GM19035 (cell line): Measurements from ENCODE around the gene FOXP2.
"Not testable (repeated sequence)": the region's sequence is repeated elsewhere in the genome, so short reads cannot be mapped to it uniquely, and the experiment has no call there.

ENCODE experiments used
- ATAC-seq: cut with Tn5 transposase; IDR thresholded peaks from one replicate; pipeline ENCODE4 v1.9.1; 2021; ENCODE audit not compliant: unreplicated experiment

Gene FOXP2

GRCh38 chr7:114575098-114575497 is 160.5 kb downstream of the FOXP2 start:
- no peak for ATAC-seq

DNA sequence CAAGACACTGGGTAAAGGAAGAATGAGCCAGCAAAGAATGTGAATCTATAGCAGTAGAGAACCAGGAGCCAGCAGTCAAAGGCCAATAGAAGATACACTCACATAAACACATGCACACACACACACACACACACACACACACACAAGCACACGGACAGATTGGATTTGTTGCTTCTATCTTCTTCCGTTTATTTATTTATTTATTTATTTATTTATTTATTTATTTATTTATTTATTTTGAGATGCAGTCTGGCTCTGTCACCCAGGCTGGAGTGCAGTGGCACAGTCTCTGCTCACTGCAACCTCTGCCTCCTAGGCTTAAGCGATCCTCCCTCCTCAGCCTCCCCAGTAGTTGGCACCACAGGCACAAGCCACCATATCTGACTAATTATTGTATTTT is 166.3 kb downstream of the FOXP2 start:
- not testable (repeated sequence) for ATAC-seq

- no peak for ATAC-seq
Observed at GRCh38 chr7:114588506-114588905, 173.9 kb downstream of the FOXP2 start.

- no peak for ATAC-seq
Observed at GRCh38 chr7:114589436-114589835, 174.8 kb downstream of the FOXP2 start.

- no peak for ATAC-seq
Observed at GRCh38 chr7:114590298-114590697, 175.7 kb downstream of the FOXP2 start.

- ATAC-seq, result no peak
Observed at GRCh38 chr7:114598946-114599345, 184.3 kb downstream of the FOXP2 start.

DNA sequence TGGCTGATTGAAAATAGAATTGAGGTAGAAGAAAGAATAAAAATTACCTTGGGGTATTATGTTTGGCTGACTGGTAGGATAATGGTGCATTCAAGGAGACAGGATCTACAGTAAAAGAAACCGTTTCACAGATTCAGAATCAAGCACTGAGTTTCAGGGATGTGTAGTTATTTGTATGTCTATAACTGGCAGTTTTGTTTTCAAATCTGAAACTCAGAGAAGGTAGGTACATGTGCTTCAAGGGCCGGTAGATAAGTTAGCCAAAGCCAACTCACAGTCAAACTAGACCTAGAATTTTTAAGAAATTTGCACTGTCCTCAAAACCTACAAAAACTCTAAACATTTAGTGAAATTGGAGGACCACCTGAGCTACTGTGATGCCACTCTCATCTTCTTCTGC is 191.5 kb downstream of the FOXP2 start:
- no peak for ATAC-seq

DNA sequence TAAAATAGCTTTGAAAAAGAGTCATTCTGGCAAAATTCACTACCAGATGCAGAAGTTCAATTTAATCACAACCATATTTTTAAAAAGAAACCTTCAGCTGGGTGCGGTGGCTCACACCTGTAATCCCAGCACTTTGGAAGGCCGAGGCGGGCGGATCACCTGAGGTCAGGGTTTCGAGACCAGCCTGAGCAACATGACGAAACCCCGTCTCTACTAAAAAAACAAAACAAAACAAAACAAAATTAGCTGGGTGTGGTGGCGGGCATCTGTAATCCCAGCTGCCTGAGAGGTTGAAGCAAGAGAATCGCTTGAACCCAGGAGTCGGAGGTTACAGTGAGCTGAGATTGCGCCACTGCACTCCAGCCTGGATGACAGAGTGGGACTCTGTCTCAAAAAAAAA is 194.2 kb downstream of the FOXP2 start:
- not testable (repeated sequence) for ATAC-seq

GRCh38 chr7:114620208-114620607 is 205.6 kb downstream of the FOXP2 start:
- no peak for ATAC-seq

DNA sequence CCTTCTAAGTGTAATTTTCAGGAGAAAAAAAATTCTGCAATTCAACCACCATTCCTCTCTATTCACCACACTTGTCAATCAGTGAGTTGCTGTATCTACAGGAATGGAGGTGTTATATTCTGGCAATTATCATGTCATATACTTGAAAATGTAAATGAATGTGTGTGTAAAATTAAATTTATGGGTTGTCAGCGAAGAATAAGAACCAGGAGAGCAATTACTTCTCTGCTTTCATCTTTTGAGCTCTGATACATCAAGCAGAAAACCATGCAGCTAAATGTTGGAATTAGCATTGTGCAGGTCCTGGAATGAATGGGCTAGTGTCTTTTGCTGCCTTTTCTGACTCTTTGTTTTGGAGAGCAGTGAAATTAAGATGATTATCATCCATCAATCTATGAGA is 207.6 kb downstream of the FOXP2 start:
- ATAC-seq, result no peak

GRCh38 chr7:114623146-114623545 is 208.5 kb downstream of the FOXP2 start:
- no peak for ATAC-seq

GRCh38 chr7:114627231-114627630 is 212.6 kb downstream of the FOXP2 start:
- ATAC-seq, result no peak

DNA sequence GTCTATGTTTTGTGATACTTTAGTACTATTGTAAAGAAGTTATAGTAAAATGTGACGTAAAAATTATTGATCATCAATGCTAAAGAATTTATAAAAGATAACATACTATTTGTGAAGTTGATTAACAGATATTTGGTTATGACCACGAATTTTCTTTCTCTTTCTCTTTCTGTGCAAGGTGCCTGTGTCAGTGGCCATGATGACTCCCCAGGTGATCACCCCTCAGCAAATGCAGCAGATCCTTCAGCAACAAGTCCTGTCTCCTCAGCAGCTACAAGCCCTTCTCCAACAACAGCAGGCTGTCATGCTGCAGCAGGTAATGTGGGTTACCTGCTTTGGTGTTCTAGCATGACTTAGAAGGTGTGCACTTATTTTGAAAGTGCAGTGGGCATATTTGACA is 213.7 kb downstream of the FOXP2 start:
- ATAC-seq, result no peak

- ATAC-seq, result no peak
Observed at GRCh38 chr7:114629762-114630161, 215.1 kb downstream of the FOXP2 start.

GRCh38 chr7:114630201-114630990 is 215.8 kb downstream of the FOXP2 start:
- no peak for ATAC-seq

DNA sequence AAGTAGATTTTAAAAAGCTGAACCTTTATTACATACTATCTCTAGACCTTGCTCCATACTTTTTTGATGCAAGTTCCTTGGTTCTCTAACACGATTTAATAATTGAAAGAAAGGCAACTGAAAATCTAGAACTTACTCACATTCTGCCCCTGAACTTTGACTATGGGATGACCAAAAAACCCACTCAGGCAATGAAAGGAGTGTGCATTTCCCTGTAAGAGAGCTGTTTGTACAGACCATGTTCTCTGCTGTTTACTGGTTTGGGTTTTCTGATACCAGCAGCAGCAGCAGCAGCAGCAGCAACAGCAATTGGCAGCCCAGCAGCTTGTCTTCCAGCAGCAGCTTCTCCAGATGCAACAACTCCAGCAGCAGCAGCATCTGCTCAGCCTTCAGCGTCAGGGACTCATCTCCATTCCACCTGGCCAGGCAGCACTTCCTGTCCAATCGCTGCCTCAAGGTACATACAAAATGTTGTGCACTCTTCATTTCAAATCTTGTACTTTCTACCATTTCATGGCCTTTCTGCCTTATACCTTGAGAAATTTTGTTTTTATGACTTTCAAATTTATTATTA is 216.7 kb downstream of the FOXP2 start:
- no peak for ATAC-seq

GRCh38 chr7:114639451-114639850 is 224.8 kb downstream of the FOXP2 start:
- no peak for ATAC-seq

- no peak for ATAC-seq
Observed at GRCh38 chr7:114644455-114644854, 229.8 kb downstream of the FOXP2 start.

DNA sequence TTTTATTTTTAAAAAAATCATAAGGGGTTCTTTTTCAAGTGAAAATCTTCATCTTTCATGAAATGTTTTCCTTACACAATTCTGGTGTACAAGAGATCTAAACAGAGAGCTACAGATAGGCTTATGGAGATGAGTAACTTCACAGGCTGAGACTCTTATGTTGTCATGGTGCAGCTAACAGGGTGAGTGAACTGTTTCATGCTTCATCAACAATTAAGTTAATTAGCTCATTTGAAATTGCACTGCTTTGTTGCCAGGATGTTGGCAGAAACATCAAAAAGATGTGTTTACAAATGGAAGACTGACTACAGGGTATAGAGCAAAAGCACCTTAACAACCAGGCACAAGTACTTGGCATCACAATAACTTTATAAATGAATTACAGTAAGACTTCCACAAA is 230.8 kb downstream of the FOXP2 start:
- ATAC-seq, result no peak

DNA sequence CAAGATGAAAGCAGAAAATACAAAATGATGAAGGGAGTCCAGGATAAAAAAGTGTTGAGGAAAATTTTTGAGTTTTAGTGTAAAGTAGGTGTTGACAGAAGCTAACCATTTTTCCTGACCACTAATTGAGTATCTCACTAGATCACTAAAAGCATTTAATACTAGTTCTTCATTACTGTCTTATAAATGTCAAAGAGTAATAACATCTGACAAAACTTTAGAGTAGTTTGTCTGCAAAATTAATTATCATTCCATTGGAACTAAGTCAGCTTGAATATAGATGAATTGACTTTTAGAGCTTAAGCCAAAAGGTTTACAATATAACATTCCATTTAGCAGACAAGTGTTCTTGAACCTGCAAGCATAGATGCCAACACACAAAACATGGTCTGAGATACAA is 232.9 kb downstream of the FOXP2 start:
- ATAC-seq, result no peak

- no peak for ATAC-seq
Observed at GRCh38 chr7:114648117-114648516, 233.5 kb downstream of the FOXP2 start.

DNA sequence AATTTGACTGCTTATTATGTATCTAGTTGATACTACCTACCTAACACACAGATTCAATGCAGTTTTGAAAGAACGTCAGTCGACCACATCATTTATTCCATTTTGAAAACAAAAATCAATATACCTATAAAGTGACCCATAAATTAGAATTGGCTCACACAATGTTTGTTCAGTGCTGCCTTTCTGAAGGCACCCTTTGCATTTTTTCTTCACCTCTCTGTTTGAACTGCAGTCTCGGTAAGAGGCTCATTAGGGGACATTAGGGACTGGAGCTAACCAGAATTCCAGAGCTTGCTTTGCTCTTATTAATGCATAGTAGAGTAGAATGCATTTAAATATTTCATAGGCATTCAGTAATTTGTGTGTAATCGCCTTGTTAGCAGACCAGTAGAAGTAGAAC is 234.1 kb downstream of the FOXP2 start:
- ATAC-seq, result no peak

DNA sequence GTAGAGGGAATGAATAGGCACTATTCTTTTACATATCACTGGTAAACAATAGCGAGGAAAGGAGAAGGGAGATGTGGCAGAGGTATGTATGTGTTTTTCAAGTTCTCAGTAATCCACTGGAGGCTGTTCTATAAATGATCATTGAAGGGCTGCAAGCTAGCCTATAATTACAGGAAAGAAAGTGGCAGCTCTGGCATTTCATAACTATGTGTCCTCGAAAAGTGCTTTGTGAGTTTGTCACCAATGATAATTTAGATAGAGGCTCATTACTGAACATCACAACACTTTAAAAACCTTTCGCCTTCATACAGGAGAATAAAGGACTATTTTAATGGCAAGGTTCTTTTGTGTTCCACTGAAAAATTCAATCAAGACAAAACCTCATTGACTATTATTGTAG is 235.1 kb downstream of the FOXP2 start:
- ATAC-seq, result no peak
